ENCODE measurements around the gene WDR74.

WDR74 gene

GRCh38 chr11:62794201-62794775, 45.1 kb downstream of the WDR74 start:
- H3K27ac ChIP-seq = peak overlapping the region; percentile 98; the same call in 1 of the 2 replicates
- TF ChIP-seq ZFX (IDR thresholded peaks at IDR 0.05; ENCODE audit: borderline replicate concordance) = no peak
- TF ChIP-seq, protein P1, sequence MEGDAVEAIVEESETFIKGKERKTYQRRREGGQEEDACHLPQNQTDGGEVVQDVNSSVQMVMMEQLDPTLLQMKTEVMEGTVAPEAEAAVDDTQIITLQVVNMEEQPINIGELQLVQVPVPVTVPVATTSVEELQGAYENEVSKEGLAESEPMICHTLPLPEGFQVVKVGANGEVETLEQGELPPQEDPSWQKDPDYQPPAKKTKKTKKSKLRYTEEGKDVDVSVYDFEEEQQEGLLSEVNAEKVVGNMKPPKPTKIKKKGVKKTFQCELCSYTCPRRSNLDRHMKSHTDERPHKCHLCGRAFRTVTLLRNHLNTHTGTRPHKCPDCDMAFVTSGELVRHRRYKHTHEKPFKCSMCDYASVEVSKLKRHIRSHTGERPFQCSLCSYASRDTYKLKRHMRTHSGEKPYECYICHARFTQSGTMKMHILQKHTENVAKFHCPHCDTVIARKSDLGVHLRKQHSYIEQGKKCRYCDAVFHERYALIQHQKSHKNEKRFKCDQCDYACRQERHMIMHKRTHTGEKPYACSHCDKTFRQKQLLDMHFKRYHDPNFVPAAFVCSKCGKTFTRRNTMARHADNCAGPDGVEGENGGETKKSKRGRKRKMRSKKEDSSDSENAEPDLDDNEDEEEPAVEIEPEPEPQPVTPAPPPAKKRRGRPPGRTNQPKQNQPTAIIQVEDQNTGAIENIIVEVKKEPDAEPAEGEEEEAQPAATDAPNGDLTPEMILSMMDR (IDR thresholded peaks at IDR 0.05) = no peak

DNA sequence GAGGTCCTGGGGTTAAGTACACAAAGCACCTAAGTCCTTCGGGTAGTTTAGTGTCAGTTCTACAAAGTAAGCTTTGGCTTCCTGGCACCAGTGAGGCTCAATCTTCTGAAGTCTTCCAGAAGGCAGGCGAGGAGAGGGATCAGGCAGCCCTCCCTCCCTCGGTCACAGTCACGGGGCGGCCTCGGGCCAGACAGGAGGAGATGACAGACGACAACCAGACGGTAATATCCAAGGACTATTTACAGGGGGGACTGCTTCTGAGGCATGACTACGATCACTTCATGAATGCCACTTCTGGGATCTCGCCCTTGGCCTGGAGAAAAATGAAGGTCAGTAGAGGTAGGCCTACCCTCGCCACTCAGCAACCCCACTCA, 47.2 kb downstream of the WDR74 start:
- no peak for TF ChIP-seq ZFX (IDR thresholded peaks at IDR 0.05; ENCODE audit: borderline replicate concordance)
- TF ChIP-seq, protein P1 (IDR thresholded peaks at IDR 0.05) = no peak
- H3K27ac ChIP-seq = peak overlapping the region; percentile 98

- TF ChIP-seq, protein P1 (IDR thresholded peaks at IDR 0.05) = no peak
- no peak for TF ChIP-seq ZFX (IDR thresholded peaks at IDR 0.05; ENCODE audit: borderline replicate concordance)
- peak within 1 kb of the TSS; percentile 98 for H3K27ac ChIP-seq
Observed at GRCh38 chr11:62791501-62792201, 47.7 kb downstream of the WDR74 start, which contains the start of gene TMEM223. TMEM223 (minus strand) TSS chr11:62792006; CDS start chr11:62791994, 12 bp downstream.

DNA sequence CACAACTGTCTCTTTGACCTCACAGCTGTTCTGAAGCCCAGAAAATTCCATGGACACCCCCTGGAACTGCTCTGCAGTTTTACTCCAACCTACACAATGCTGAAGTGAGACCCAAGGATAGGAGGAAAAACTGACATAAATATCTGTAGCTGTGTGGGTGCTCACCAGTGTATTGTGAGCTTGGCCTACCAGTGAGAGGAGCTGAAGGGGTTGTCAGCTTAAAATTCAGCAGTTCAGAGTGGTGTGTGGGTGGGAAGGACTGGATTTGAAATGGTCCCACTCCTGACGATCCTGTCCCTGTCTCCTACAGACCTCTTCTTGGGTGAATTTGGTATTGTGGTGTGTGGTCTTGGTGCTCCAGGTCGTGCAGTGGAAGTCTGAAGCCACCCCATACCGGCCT, 49.8 kb downstream of the WDR74 start:
- no peak for TF ChIP-seq ZFX (IDR thresholded peaks at IDR 0.05; ENCODE audit: borderline replicate concordance)
- TF ChIP-seq, protein P1 (IDR thresholded peaks at IDR 0.05) = no peak
- H3K27ac ChIP-seq = peak overlapping the region; percentile 98

- TF ChIP-seq ZFX (IDR thresholded peaks at IDR 0.05; ENCODE audit: borderline replicate concordance) = no peak
- TF ChIP-seq, protein P1 (IDR thresholded peaks at IDR 0.05) = no peak
- H3K27ac ChIP-seq = peak overlapping the region; percentile 98
Observed at GRCh38 chr11:62788991-62789390, 50.4 kb downstream of the WDR74 start.

GRCh38 chr11:62787005-62787759, 52.2 kb downstream of the WDR74 start, which contains the start of gene TMEM179B:
TMEM179B (plus strand) TSS chr11:62787402; CDS start chr11:62787432, 30 bp downstream.
- H3K27ac ChIP-seq = peak within 1 kb of the TSS; percentile 98
- no peak for TF ChIP-seq ZFX (IDR thresholded peaks at IDR 0.05; ENCODE audit: borderline replicate concordance)
- TF ChIP-seq, protein P1 (IDR thresholded peaks at IDR 0.05) = peak; percentile 68

All from 22Rv1 (cell line).